ENCODE results near the gene USO1. TPM values are rescaled to one million over a fixed set of nuclear protein-coding genes. Genes with fewer than 3 reads are reported as not detected.

The USO1 gene
- total and polyA plus RNA-seq, 9 of the 15 experiments (the other 6 are each of a cell fraction or from before 2014, with no cell fraction given) = 19.3 to 97.8 (median 48.5) TPM

- POLR2A ChIA-PET = no interaction called here
- in situ Hi-C loops (cut with MboI) = no loop called here
- Histone ChIP-seq H3K36me3 (ENCODE audit: control insufficient read depth, insufficient read depth, low read length) (no peaks in the 10 kb centered on the region; the same call in 2 of the 3 replicates), H4K20me1 (replicated peaks; ENCODE audit: control insufficient read depth, insufficient read depth, low read length) (no peaks in the 10 kb centered on the region), H3K4me3 (no peak overlapping the region), H3K79me2 (ENCODE audit: control insufficient read depth, insufficient read depth, low read length) (peaks cover 5% of the 10 kb centered on the region; the same call in 2 of the 3 replicates), H3K27me3 (ENCODE audit: control insufficient read depth in 2 of 2, insufficient read depth in 2 of 2, low read length in 2 of 2) (no peaks in the 10 kb centered on the region), H3K9me1 (ENCODE audit: control insufficient read depth, insufficient read depth, low read length) (no peaks in the 10 kb centered on the region), H3K9me3 (replicated peaks; ENCODE audit: control insufficient read depth, insufficient read depth, low read depth, low read length) (no peaks in the 10 kb centered on the region), H3K4me1 (replicated peaks in 1 of 2; ENCODE audit: control insufficient read depth in 2 of 2, insufficient read depth in 2 of 2, low read length in 2 of 2) (peaks cover 0 to 13% of the 10 kb centered on the region in 2 experiments; a peak in 4 of 5 replicates), H2AFZ (ENCODE audit: low read depth, low read length) (no peak overlapping the region), H3K9ac (ENCODE audit: insufficient read depth in 1 of 2, low read depth in 2 of 2, low read length in 2 of 2) (no peak overlapping the region), H3K27ac (ENCODE audit: extremely low read depth, low read depth, low read length) (no peak overlapping the region), H3K4me2 (ENCODE audit: insufficient read depth, low read length) (no peak overlapping the region)
- BruUV-seq (replicated peaks) = no TSS peak
- CTCF ChIA-PET (ENCODE audit: low intra/inter-chr PET ratio) = no interaction called here
- no peak for FAIRE-seq
- intact Hi-C loops (cut with micrococcal nuclease) = no loop called here
- TF ChIP-seq U2AF1 (optimal IDR thresholded peaks at IDR 0.05; ENCODE audit: low read depth, low read length) = no peak
- no peak for TF ChIP-seq CTCFL (IDR thresholded peaks at IDR 0.05; ENCODE audit: borderline replicate concordance, insufficient read depth, low read depth, low read length, poor library complexity, severe bottlenecking)
- no peak for TF ChIP-seq ZZZ3 (IDR thresholded peaks at IDR 0.05)
- no peak for TF ChIP-seq ARNT (IDR thresholded peaks at IDR 0.05)
- TF ChIP-seq FOXM1 (IDR thresholded peaks at IDR 0.05; ENCODE audit: low read depth) = no peak
- no peak for TF ChIP-seq FOXM1 (CRISPR knock-in tag; IDR thresholded peaks at IDR 0.05; ENCODE audit: low read depth)
- TF ChIP-seq ERF (CRISPR knock-in tag; IDR thresholded peaks at IDR 0.05) = no peak
- no peak for TF ChIP-seq ZEB2 (IDR thresholded peaks at IDR 0.05)
- TF ChIP-seq SMAD2 (IDR thresholded peaks at IDR 0.05; ENCODE audit: low read depth, low read length) = no peak
- TF ChIP-seq ZC3H4 (CRISPR knock-in tag; IDR thresholded peaks at IDR 0.05; ENCODE audit: borderline replicate concordance) = no peak
- TF ChIP-seq SREBF2 (CRISPR knock-in tag; IDR thresholded peaks at IDR 0.05) = no peak
- TF ChIP-seq HBP1 (CRISPR knock-in tag; IDR thresholded peaks at IDR 0.05) = no peak
- no peak for TF ChIP-seq ARID3A (IDR thresholded peaks at IDR 0.05; ENCODE audit: borderline replicate concordance, low read depth, low read length)
- no peak for TF ChIP-seq CCAR2 (IDR thresholded peaks at IDR 0.05; ENCODE audit: low read depth, low read length)
- no peak for TF ChIP-seq SREBF1 (IDR thresholded peaks at IDR 0.05; ENCODE audit: borderline replicate concordance, low read depth, low read length)
- no peak for TF ChIP-seq TEAD1 (CRISPR knock-in tag; IDR thresholded peaks at IDR 0.05)
- no peak for TF ChIP-seq HNRNPLL (IDR thresholded peaks at IDR 0.05; ENCODE audit: low read depth, low read length, poor library complexity, severe bottlenecking)
- ATAC-seq = no peak
- DNase-seq (ENCODE audit: extremely low read depth in 1 of 4, low spot score in 3 of 4) = no peak
These were observed 45.4 kb upstream of the USO1 start for GRCh38 chr4:75678965-75679364.
